Activated CD4-positive, CD25-positive, alpha-beta regulatory T cell treated with anti-CD3 and anti-CD28 coated beads, Interleukin-2, amount 50 U/mL, for 72 hours (primary cell): Measurements from ENCODE around the gene SURF4.
"Not testable (repeated sequence)": the region's sequence is repeated elsewhere in the genome, so short reads cannot be mapped to it uniquely, and the experiment has no call there.

Experiments used
- DNase-seq: peaks from one replicate; pipeline ENCODE4 v3.0.0; 2021

SURF4 gene

DNA sequence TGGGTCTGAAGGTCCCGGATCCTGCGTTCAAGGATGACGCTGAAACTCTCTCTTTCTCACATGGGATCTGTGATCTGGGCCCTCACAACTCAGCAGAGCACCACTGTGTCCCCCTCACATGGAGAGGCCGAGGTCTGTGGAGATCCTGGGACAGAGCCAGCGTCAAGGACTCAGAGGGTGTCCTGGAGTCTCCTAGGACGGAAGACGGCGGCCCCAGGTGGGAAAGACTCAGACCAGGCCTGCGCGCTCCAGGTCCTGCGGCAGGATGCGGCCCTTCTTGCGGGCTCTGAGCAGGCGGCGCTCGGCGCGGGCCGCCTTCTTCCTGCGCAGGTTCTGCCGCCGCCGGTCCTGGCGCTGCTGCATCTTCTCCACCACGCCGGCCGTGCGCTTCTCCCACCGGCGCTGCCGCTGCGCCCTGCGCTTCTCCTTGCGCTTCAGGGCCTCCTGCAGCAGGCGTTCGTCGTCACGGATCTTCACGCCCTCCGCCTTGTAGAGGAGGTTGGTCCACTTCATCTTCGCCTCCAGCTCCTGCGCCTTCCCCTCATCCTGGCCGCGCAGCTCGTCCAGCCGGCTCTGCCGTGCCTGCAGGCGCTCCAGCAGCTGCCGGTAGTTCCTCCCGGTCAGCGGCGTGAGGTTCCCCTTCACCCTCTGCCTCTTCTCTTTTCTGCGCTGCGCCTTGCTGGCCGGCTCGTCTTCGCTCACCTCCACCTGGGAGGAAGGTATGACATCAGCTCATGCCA is 44.0 kb downstream of the SURF4 start:
- no peak for DNase-seq

DNA sequence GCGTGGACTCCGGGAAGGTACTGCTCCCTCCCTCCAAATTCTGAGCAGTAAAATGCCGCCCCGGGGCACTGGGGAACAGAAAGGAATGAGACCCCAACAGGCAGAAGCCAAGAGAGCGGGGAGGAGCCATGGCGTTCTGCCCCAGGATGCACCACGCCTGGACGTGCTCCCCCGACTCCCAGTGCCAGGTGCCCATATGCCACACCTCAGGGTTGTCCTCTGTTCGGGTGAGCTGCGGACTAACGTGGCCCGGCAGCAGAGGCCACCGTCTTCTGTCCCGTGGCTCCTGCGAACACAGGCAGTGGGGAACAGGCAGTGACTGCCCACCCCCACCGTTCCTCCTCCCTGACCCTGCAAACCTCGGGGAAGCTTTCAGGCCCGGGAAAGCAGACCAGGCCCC is 44.6 kb downstream of the SURF4 start:
- no peak for DNase-seq

DNA sequence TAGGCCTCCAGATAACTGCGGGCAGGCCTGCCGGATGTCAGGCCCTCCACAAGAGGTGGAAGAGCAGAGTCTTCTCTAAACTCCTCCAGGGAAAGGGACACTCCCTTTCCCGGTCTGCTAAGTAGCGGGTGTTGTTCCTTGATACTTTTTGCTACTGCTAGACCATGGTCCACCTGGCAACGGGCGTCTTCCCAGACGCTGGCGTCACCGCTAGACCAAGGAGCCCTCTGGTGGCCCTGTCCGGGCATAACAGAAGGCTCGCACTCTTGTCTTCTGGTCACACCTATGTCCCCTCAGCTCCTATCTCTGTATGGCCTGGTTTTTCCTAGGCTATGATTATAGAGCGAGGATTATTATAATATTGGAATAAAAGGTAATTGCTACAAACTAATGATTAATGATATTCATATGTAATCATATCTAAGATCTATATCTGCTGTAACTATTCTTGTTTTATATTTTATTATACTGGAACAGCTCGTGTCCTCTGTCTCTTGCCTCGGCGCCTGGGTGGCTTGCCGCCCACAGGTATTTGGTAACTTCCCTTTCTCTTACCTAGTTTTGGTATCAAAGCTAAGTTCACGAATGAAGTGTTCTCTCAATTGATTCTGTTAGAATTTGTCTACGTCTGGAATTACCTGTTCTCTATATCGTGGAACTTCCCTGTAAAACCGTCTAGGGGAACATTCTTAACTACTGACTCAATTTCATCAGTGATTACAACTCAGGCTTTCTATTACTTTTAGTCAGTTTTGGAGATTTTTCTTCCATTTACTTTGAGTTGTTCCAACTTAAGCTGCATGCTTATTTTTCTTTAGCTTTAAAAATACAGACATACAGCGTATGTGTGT is 46.3 kb downstream of the SURF4 start:
- DNase-seq = not testable (repeated sequence)

DNA sequence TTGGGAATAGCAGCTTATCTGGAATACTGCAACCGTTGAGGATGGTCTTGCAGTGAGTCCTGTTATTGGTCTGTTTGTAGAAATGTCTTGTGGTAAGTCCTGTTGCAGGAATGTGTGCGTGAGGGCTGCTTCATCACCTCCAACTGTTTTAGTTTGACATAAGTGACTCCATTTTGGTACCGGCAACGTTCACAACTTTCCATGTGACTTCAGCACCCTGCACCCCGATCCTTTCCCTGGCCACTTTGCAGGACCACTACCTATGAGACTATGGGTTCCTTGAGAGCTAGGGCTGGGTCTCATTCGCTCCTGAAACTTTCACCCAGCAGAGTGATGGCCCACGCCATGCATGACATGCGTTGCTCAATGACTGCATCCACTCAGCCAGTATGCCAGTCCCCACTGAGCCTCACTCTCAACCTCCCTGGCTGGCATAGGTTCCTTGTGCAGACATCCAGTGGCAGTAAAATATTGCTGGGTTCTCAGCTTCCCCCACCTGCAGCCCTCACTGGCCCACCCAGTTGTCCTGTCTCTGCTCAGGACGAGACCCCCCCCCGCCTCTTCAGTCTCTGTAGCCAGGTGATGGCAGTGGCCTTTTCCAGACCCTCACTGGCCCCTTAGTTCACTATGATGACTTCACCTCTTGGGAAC is 47.9 kb downstream of the SURF4 start:
- no peak for DNase-seq

DNA sequence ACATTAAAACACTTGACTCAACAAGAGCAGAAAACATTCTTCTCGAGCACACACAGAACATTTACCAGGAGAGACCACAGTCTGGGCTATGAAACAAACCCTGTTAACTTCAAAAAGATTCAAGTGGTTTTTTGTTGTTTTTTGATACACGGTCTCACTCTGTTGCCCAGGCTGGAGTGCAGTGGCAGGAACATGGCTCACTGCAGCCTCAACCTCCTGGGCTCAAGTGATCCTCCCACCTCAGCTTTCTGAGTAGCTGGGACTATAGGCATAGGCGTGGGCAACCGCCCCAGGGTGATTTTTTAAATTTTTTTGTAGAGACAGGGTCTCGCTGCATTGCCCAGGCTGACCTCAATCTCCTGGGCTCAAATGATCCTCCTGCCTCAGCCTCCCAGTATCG is 48.8 kb downstream of the SURF4 start:
- DNase-seq = not testable (repeated sequence)

DNA sequence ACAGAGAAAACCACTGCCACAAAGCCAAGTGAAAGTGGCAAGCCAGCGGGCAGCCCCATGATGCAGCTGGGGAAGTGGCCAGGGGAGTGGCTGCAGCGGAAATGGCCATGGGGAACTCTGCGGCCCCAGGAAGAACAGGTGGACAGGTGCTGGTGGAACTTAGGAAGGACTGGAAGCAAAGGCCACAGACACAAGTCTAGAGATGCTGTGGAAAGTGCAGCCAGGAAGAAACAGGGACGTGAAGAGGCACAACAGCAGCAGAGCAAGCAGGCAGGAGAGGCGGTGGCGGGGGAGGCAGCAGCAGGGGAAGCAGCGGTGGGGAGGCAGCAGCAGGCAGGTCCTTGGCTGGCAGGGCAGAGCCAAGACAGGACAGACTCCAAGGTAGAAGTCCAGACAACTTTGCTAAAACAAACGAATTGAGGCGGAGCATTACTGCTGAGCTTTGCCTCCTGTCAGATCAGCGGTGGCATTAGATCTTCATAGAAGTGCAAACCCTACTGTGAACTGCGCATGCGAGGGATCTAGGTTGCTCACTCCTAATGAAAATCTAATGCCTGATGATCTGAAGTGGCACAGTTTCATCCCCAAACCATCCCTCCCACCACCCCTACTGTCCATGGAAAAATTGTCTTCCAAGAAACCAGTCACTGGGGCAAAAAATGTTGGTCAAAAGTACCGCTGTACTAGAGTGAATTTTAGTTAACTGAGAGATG is 51.7 kb downstream of the SURF4 start:
- no peak for DNase-seq

DNA sequence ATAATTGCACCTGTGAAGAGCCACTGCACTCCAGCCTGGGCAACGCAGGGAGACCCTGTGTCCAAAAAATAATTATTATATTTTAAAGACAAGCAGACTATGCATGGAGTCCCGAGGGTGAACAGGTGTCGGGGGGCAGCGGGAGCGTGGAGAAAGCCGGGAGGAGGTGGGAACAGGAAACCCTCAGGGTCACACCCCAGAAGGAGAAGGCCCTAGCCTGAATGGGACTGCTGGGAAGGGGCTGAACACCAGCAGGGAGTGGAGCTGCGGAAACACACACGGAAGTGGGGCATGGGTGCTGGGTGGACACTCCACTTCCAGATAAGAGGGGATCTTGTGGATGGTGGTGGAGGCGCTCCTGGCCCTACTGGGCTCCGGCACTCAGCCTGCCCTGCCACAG is 52.6 kb downstream of the SURF4 start:
- no peak for DNase-seq

DNA sequence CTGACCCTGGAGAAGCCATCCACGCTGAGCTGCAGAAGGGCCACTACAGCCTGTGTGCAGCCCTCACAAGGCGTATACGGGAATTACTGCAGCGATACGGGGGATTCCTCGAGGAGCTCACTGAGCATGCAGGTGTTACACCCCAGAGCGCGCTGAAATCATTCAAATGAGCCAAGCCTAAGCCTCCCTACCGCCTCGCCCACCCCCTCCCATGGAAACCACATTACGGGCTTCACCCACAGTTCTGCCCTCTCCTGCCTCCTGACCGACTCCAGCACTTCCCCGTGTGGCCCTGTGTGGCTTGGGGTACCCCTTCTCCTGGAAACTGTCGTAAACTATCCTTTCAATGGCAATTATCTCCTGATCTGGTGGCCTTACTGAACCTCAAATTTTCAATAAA is 53.2 kb downstream of the SURF4 start:
- DNase-seq = no peak

DNA sequence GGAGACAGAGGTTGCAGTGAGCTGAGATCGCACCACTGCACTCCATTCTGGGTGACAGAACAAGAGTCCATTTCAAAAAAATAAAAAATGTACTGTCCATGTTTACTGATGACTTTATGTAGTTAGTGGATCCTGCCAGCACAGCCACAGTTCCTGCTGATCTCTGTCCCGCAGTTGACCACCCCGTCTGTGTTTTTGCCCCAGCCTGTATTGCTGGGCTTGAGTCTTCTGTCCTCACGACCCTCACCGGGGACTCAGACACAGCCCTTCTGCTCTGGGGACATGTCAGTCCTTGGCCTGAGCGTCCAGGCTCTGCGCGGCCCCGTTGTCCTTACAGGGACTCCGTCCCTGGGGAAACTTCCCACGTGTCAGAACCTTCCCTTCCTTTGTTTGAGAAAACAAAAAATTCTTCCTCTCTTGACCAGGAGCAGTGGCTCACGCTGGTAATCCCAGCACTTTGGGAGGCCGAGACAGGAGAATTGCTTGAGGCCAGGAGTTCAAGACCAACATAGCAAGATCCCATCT is 54.4 kb downstream of the SURF4 start:
- DNase-seq = no peak

DNA sequence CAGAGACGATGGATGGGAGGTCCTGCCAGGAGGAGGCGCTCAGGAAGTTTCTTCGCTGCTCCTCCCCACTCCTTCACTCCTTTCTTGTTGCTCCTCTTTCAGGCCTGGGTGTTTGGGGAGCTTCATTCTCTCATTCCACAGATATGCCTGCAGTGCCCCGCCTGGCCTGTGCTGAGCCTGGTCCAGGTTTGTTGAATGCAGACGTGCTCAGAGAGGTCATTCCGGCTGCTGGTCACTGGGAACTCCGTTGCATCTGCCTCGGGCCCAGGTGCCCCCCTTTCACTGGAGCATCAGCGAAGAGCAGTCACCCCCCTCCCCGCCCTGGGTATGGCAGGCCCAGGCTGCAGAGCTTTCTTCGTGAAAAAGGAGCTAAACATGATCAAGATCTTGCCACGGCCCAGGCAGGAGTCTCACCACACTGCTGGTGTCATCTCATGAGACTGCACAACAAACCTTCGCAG is 55.4 kb downstream of the SURF4 start:
- DNase-seq = no peak

DNA sequence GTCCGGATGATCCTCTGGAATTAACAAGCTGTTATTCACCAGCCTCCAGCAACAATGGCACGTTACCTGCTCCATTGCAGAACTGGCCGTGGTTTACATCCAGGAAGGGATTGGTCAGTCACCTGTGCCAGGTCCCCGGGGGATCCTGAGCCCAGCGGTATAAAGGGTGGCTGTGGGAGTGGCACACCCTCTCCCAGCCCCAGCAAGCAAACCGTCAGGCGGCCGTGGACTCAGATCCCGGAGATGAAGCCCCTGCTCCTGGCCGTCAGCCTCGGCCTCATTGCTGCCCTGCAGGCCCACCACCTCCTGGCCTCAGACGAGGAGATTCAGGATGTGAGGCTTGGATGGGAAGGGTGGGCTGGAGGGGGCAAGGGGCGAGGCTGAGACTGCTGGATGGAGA is 58.3 kb downstream of the SURF4 start:
- DNase-seq = not testable (repeated sequence)

DNA sequence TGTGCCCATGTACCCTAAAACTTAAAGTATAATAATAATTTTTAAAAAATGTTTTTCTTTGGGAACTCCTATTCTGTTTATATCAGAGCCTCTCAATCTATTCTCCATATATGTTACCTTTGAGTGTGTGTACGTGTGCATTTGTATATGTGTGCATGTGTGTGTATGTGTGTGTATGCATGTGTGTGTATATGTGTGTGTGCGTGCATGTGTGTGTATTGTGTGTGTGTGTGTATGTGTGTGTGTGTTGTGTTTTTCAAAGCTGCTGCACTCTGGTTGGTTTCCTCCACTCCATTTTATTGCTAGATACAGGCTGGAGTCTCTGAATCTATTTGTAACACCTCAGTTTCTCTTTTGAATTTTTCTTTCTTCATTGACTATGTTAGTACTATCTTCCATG is 59.9 kb downstream of the SURF4 start:
- no peak for DNase-seq
